HepG2 (cell line): ENCODE data around the gene AGGF1. TPM values are rescaled to one million over a fixed set of nuclear protein-coding genes. Genes with fewer than 3 reads are reported as not detected.

Experiments
- AFF4 ChIP-seq: sonication (generic); formaldehyde crosslinking; IDR thresholded peaks from 2 replicates; pipeline ENCODE4 v1.4.0; 2020; ENCODE audit warnings: missing genetic modification reagents
- DMAP1 ChIP-seq: IDR thresholded peaks from 2 replicates; pipeline ENCODE4 v1.6.1; 2016
- ETV6 ChIP-seq: sonication (generic); formaldehyde crosslinking; conservative IDR thresholded peaks from 2 replicates; pipeline ENCODE4 v1.4.0; 2020; ENCODE audit warnings: missing genetic modification reagents
- HOXD1 ChIP-seq: sonication (generic); formaldehyde crosslinking; IDR thresholded peaks from 2 replicates; pipeline ENCODE4 v1.5.0; 2020; ENCODE audit warnings: missing genetic modification reagents
- NCOR1 ChIP-seq: fragments of 200-600 bp; sonication (generic); IDR thresholded peaks from 2 replicates; pipeline ENCODE4 v1.7.0; 2017; ENCODE audit warnings: antibody characterized with exemption, low read length, borderline replicate concordance
- SPEN ChIP-seq: sonication (generic); formaldehyde crosslinking; IDR thresholded peaks from 2 replicates; pipeline ENCODE4 v1.5.1; 2020; ENCODE audit warnings: low read depth, mild to moderate bottlenecking, missing genetic modification reagents
- SYNCRIP ChIP-seq: fragments of 200-400 bp; formaldehyde crosslinking; IDR thresholded peaks from 2 replicates; pipeline ENCODE4 v1.6.1; 2018; ENCODE audit warnings: mild to moderate bottlenecking, low read depth, low read length; ENCODE audit not compliant: insufficient read depth
- TCF12 ChIP-seq, 2 experiments: fragments of 450-650 bp in 1 of 2; sonication (generic) in 1 of 2; formaldehyde crosslinking in 1 of 2; IDR thresholded peaks; 2 replicates each; pipeline versions ENCODE4 v1.6.1 to v1.8.0; 2017 to 2022; ENCODE audit warnings: antibody characterized with exemption in 1 of 2, mild to moderate bottlenecking in 1 of 2, missing genetic modification reagents in 1 of 2, moderate library complexity in 1 of 2
- TFDP1 ChIP-seq: IDR thresholded peaks from 2 replicates; pipeline ENCODE4 v1.6.1; 2016; ENCODE audit warnings: missing compliant biosample characterization, missing genetic modification reagents, borderline replicate concordance
- THAP7 ChIP-seq: sonication (generic); formaldehyde crosslinking; IDR thresholded peaks from 2 replicates; pipeline ENCODE4 v1.8.1; 2023; ENCODE audit warnings: mild to moderate bottlenecking, missing genetic modification reagents
- THAP8 ChIP-seq: sonication (generic); formaldehyde crosslinking; IDR thresholded peaks from 2 replicates; pipeline ENCODE4 v1.5.1; 2020; ENCODE audit warnings: missing genetic modification reagents, mild to moderate bottlenecking, borderline replicate concordance
- ZBTB34 ChIP-seq: sonication (generic); formaldehyde crosslinking; IDR thresholded peaks from 2 replicates; pipeline ENCODE4 v1.8.0; 2022; ENCODE audit warnings: mild to moderate bottlenecking, missing genetic modification reagents
- ZFAT ChIP-seq: sonication (generic); formaldehyde crosslinking; conservative IDR thresholded peaks from 2 replicates; pipeline ENCODE4 v1.8.1; 2023; ENCODE audit warnings: missing genetic modification reagents, inconsistent platforms
- ZNF235 ChIP-seq: sonication (generic); formaldehyde crosslinking; IDR thresholded peaks from 2 replicates; pipeline ENCODE4 v1.8.1; 2023; ENCODE audit warnings: mild to moderate bottlenecking, missing genetic modification reagents, borderline replicate concordance
- ZNF263 ChIP-seq: sonication (generic); formaldehyde crosslinking; IDR thresholded peaks from 2 replicates; pipeline ENCODE4 v1.4.0; 2020; ENCODE audit warnings: missing genetic modification reagents
- ZNF558 ChIP-seq: sonication (generic); formaldehyde crosslinking; IDR thresholded peaks from 2 replicates; pipeline ENCODE4 v1.9.0; 2022; ENCODE audit warnings: mild to moderate bottlenecking, missing genetic modification reagents, borderline replicate concordance
- ZNF788 ChIP-seq: sonication (generic); formaldehyde crosslinking; IDR thresholded peaks from 2 replicates; pipeline ENCODE4 v1.5.0; 2020; ENCODE audit warnings: mild to moderate bottlenecking, missing genetic modification reagents, borderline replicate concordance
- ZSCAN31 ChIP-seq: sonication (generic); formaldehyde crosslinking; IDR thresholded peaks from 2 replicates; pipeline ENCODE4 v1.5.0; 2020; ENCODE audit warnings: low read depth, mild to moderate bottlenecking, missing genetic modification reagents
- polyA plus RNA-seq, 8 experiments: library from polyadenylated mRNA; depleted of rRNA in 3 of 8; stranded (reverse) in 7 of 8; unstranded in 1 of 8; fragments of >200 nt; fragmentation: Illumina TruSeq in 4 of 8; extraction: Trizol in 4 of 8; gene quantifications; 2 replicates each; pipeline versions ENCODE4 v1.2.1 to v1.2.3, GENCODE V29; 2011 to 2016; ENCODE audit warnings: low read depth in 4 of 8, missing spikeins in 1 of 8, mixed read lengths in 1 of 8; ENCODE audit not compliant: insufficient read depth in 1 of 8
- total RNA-seq, 5 experiments: library from RNA; depleted of rRNA; stranded (reverse); fragments of >200 nt; fragmentation: Illumina TruSeq; extraction: Trizol; gene quantifications; 2 replicates each; pipeline ENCODE4 v1.2.3, GENCODE V29; 2016; ENCODE audit warnings: low read depth in 1 of 5
- TF ChIP-seq, protein P1 (sequence below): IDR thresholded peaks from 2 replicates; pipeline ENCODE4 v1.6.1; 2016; ENCODE audit warnings: control low read depth

AGGF1 gene
- total and polyA plus RNA-seq, 2 of the 13 experiments (the other 11 are each of a cell fraction or from before 2014, with no cell fraction given) = 12.9 to 15.5 TPM

DNA sequence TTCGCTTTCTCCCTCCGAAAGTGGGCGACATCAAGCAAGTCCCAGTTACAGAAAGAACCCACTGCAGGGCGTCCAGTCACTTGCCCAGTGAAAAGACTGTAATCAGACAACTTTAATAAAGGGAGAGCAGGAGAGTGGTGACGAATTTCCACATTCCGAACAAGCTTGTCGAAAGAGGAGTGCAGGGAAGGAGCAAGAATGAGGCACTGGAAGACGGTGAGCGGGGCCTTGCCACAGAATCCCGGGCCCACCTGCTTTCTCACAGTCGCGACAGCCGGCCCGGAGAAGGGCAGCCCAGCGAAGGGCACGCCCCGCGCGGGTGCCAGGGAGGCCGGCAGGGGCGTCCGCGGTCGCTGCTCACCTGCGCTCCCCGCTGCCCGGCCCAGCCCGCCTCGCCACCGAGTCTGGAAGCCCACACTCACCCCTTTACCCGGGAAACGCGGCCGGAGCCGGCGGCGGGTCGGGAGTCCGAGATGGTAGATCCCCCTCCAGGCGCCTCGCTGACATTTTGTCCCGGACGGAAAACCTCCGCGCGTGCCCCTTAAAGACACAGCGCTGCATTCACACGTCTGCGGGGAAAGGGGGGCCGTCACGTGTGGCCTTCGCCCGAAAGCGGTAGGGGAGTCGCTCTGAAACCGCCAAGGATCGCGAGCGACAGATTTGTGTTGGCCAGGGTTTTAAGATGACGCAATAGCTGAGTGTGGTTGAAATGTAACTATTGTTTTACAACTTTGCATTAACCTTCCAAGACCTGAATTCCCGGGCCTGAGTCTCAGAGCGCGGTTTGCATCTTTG is 56.7 kb downstream of the AGGF1 start, which contains the start of gene ZBED3 (continued):
- peak; percentile 46; the same call in 1 of the 2 replicates for TF ChIP-seq THAP7
- 0 out of 2 replicates have a peak, but pooled peaks have one; percentile 9 for TF ChIP-seq ETV6 (CRISPR knock-in tag)
- TF ChIP-seq, protein P1, sequence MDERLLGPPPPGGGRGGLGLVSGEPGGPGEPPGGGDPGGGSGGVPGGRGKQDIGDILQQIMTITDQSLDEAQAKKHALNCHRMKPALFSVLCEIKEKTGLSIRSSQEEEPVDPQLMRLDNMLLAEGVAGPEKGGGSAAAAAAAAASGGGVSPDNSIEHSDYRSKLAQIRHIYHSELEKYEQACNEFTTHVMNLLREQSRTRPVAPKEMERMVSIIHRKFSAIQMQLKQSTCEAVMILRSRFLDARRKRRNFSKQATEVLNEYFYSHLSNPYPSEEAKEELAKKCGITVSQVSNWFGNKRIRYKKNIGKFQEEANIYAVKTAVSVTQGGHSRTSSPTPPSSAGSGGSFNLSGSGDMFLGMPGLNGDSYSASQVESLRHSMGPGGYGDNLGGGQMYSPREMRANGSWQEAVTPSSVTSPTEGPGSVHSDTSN (CRISPR knock-in tag) = no peak
- TF ChIP-seq ZSCAN31 (CRISPR knock-in tag) = peak; percentile 95
- TF ChIP-seq TFDP1 (CRISPR knock-in tag) = peak; percentile 59
- no peak for TF ChIP-seq TCF12 (IDR thresholded peaks at IDR 0.05)
- TF ChIP-seq TCF12 (CRISPR knock-in tag; IDR thresholded peaks at IDR 0.05) = peak; percentile 52; the same call in 1 of the 2 replicates
- TF ChIP-seq THAP8 (CRISPR knock-in tag) = no peak
- 0 out of 2 replicates have a peak, but pooled peaks have one; percentile 65 for TF ChIP-seq ZNF558 (CRISPR knock-in tag)
- 0 out of 2 replicates have a peak, but pooled peaks have one; percentile 10 for TF ChIP-seq NCOR1
- TF ChIP-seq DMAP1 (CRISPR knock-in tag) = peak; percentile 76
- TF ChIP-seq ZNF788 = no peak; the same call in none of the 2 replicates
- TF ChIP-seq ZBTB34 (CRISPR knock-in tag) = no peak
- TF ChIP-seq ZNF235 (CRISPR knock-in tag) = peak; percentile 78; the same call in 1 of the 2 replicates
- no peak for TF ChIP-seq ZFAT (CRISPR knock-in tag)
- TF ChIP-seq HOXD1 (CRISPR knock-in tag) = peak; percentile 50; the same call in 1 of the 2 replicates
- TF ChIP-seq SYNCRIP = no peak
- TF ChIP-seq AFF4 (CRISPR knock-in tag) = no peak
- 0 out of 2 replicates have a peak, but pooled peaks have one; percentile 31 for TF ChIP-seq ZNF263 (CRISPR knock-in tag)
- TF ChIP-seq SPEN (CRISPR knock-in tag) = peak; percentile 35
